DMS114 treated with DMSO at 0.1 percent for 48 hours (cell line): Measurements from ENCODE around the gene MAP2K4.
A peak's percentile ranks its signal among the peaks of the same experiment; 100 is the strongest.
"Not testable (repeated sequence)": the region's sequence is repeated elsewhere in the genome, so short reads cannot be mapped to it uniquely, and the experiment has no call there.

Experiments
- DNase-seq: peaks from one replicate; lab custom pipeline; 2025; ENCODE audit not compliant: unreplicated experiment; lab: John Stamatoyannopoulos, UW

MAP2K4 gene

GRCh38 chr17:12020642-12021622 is at the start of gene MAP2K4:
Gene MAP2K4 (plus strand): TSS chr17:12020877. CDS start chr17:12020887, 10 bp downstream.
- DNase-seq: peak; percentile 13

- DNase-seq: not testable (repeated sequence)
These were observed 47.9 kb upstream of the MAP2K4 start for GRCh38 chr17:11972741-11973140.

GRCh38 chr17:11979795-11980194 is 40.9 kb upstream of the MAP2K4 start:
- DNase-seq: no peak

GRCh38 chr17:11980813-11981212 is 39.9 kb upstream of the MAP2K4 start:
- no peak for DNase-seq

- DNase-seq: no peak
These were observed 38.8 kb upstream of the MAP2K4 start for GRCh38 chr17:11981862-11982261.

GRCh38 chr17:11986179-11986941 is 34.3 kb upstream of the MAP2K4 start:
- DNase-seq: no peak

GRCh38 chr17:11986942-11987329 is 33.7 kb upstream of the MAP2K4 start:
- DNase-seq: peak; percentile 1

GRCh38 chr17:11990363-11990983 is 30.2 kb upstream of the MAP2K4 start:
- no peak for DNase-seq

GRCh38 chr17:11991461-11991860 is 29.2 kb upstream of the MAP2K4 start:
- DNase-seq: no peak

GRCh38 chr17:11996722-11997146 is 23.9 kb upstream of the MAP2K4 start:
- DNase-seq: no peak

GRCh38 chr17:11997147-11997971 is 23.3 kb upstream of the MAP2K4 start, which contains the start of gene ZNF18:
Gene ZNF18 (minus strand): TSS chr17:11997475. CDS start chr17:11992829, 4,646 bp downstream.
- peak; percentile 26 for DNase-seq

- no peak for DNase-seq
These were observed 22.8 kb upstream of the MAP2K4 start for GRCh38 chr17:11997972-11998233.

- no peak for DNase-seq
These were observed 21.0 kb upstream of the MAP2K4 start for GRCh38 chr17:11999696-12000095.

GRCh38 chr17:12007466-12007865 is 13.2 kb upstream of the MAP2K4 start:
- no peak for DNase-seq

GRCh38 chr17:12021623-12022140 is 1.0 kb downstream of the MAP2K4 start:
- DNase-seq: no peak

GRCh38 chr17:12022310-12022709 is 1.6 kb downstream of the MAP2K4 start:
- DNase-seq: no peak

GRCh38 chr17:12024327-12024726 is 3.6 kb downstream of the MAP2K4 start:
- no peak for DNase-seq

GRCh38 chr17:12027658-12028057 is 7.0 kb downstream of the MAP2K4 start:
- DNase-seq: no peak

GRCh38 chr17:12028611-12029010 is 7.9 kb downstream of the MAP2K4 start:
- no peak for DNase-seq

GRCh38 chr17:12034538-12034937 is 13.9 kb downstream of the MAP2K4 start:
- DNase-seq: no peak
